ENCODE measurements around the gene TM4SF1. TPM values are rescaled to one million over a fixed set of nuclear protein-coding genes. Genes with fewer than 3 reads are reported as not detected.

Gene TM4SF1
- total RNA-seq, 4 donors from 2014 or later, result 80.4 to 96.4 (median 83.6) TPM

- no peak overlapping the region for H3K4me3 ChIP-seq
- H3K27ac ChIP-seq, result peak overlapping the region; percentile 84
- H3K36me3 ChIP-seq, result no peaks in the 10 kb centered on the region
- no peak for DNase-seq (ENCODE audit: low spot score in 2 of 2)
- H3K27me3 ChIP-seq, result no peaks in the 10 kb centered on the region
- WGBS, result 26% methylated on average over 2 of the region's 2 CpGs
- no peaks in the 10 kb centered on the region for H3K9me3 ChIP-seq
- H3K4me1 ChIP-seq, result peaks cover 74% of the 10 kb centered on the region
- TF ChIP-seq CTCF (IDR thresholded peaks at IDR 0.05) (no peak), POLR2AphosphoS5 (IDR thresholded peaks at IDR 0.05) (no peak), EP300 (IDR thresholded peaks at IDR 0.05) (no peak)
Measured at GRCh38 chr3:149371723-149372114, 5.7 kb downstream of the TM4SF1 start.

- Histone ChIP-seq H3K9me3 (no peaks in the 10 kb centered on the region), H3K36me3 (no peaks in the 10 kb centered on the region), H3K4me1 (peaks cover 78% of the 10 kb centered on the region), H3K4me3 (peak overlapping the region; percentile 6), H3K27ac (peak overlapping the region; percentile 84), H3K27me3 (no peaks in the 10 kb centered on the region)
- no peak for DNase-seq (ENCODE audit: low spot score in 2 of 2)
- 34% methylated on average over 7 of the region's 7 CpGs for WGBS
- TF ChIP-seq CTCF (IDR thresholded peaks at IDR 0.05), result no peak
- TF ChIP-seq EP300 (IDR thresholded peaks at IDR 0.05), result no peak
- TF ChIP-seq POLR2A (IDR thresholded peaks at IDR 0.05), result no peak
- peak in 1 of 3 donors; percentile 8 for TF ChIP-seq POLR2AphosphoS5 (IDR thresholded peaks at IDR 0.05)
Measured at GRCh38 chr3:149371001-149371722, 6.3 kb downstream of the TM4SF1 start.

GRCh38 chr3:149369991-149370866 lies 7.2 kb downstream of the TM4SF1 start:
- DNase-seq (ENCODE audit: low spot score in 2 of 2), result no peak
- 50% methylated on average over 3 of the region's 3 CpGs for WGBS
- peak overlapping the region; percentile 84 for H3K27ac ChIP-seq
- H3K27me3 ChIP-seq, result no peaks in the 10 kb centered on the region
- TF ChIP-seq CTCF (IDR thresholded peaks at IDR 0.05) (no peak), POLR2AphosphoS5 (IDR thresholded peaks at IDR 0.05) (no peak), EP300 (IDR thresholded peaks at IDR 0.05) (no peak), POLR2A (IDR thresholded peaks at IDR 0.05) (no peak)
- H3K4me1 ChIP-seq, result peaks cover 78% of the 10 kb centered on the region
- peak overlapping the region; percentile 6 for H3K4me3 ChIP-seq
- no peaks in the 10 kb centered on the region for H3K9me3 ChIP-seq
- H3K36me3 ChIP-seq, result no peaks in the 10 kb centered on the region

- peak overlapping the region; percentile 84 for H3K27ac ChIP-seq
- H3K4me1 ChIP-seq, result peaks cover 70% of the 10 kb centered on the region
- H3K27me3 ChIP-seq, result no peaks in the 10 kb centered on the region
- 73% methylated on average over 6 of the region's 6 CpGs for WGBS
- no peak overlapping the region for H3K4me3 ChIP-seq
- H3K36me3 ChIP-seq, result no peaks in the 10 kb centered on the region
- TF ChIP-seq CTCF (IDR thresholded peaks at IDR 0.05), result no peak
- no peaks in the 10 kb centered on the region for H3K9me3 ChIP-seq
- DNase-seq (ENCODE audit: low spot score in 2 of 2), result no peak
Measured at GRCh38 chr3:149368674-149369497, 8.6 kb downstream of the TM4SF1 start.

Measured in suprapubic skin (tissue), 4 donors.